GM19328 (cell line): ENCODE measurements around the gene CETP.
A peak's percentile ranks its signal among the peaks of the same experiment; 100 is the strongest.
"Not testable (repeated sequence)": the region's sequence is repeated elsewhere in the genome, so short reads cannot be mapped to it uniquely, and the experiment has no call there.

Experiments used
- ATAC-seq: cut with Tn5 transposase; IDR thresholded peaks from one replicate; pipeline ENCODE4 v1.9.1; 2021; ENCODE audit warnings: mild to moderate bottlenecking, moderate library complexity; ENCODE audit not compliant: unreplicated experiment

Gene CETP

GRCh38 chr16:56956756-56957155 lies 5.0 kb upstream of the CETP start:
- ATAC-seq: no peak

DNA sequence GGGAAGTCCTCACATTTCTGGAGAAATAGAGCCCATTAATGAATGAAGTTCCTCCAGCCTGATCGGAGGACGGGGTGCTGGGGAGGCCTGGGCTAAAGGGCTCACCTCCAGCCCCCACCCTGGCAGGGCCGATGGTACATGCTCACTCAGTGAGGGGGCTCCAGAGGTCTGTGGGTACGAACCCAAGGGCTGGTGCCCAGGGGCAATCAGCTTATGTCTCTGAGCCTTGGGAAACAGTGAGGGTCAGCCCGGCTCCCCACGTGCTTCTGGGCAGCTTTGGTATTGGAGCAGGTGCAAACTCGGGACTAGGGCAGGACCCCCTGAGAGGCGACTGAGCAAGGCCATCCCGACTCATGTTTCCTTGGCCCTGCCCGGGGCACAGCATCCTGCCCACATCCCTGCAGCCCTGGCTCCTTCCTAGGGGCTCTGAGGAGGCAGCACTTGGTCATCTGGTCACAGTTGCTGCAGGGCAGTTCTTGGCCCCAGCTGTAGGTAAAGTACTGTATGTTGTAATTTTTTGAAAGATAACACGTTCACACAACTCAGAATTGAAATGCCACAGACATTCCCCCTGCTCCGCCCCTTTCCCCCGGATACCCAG lies 969 bp upstream of the CETP start:
- no peak for ATAC-seq

DNA sequence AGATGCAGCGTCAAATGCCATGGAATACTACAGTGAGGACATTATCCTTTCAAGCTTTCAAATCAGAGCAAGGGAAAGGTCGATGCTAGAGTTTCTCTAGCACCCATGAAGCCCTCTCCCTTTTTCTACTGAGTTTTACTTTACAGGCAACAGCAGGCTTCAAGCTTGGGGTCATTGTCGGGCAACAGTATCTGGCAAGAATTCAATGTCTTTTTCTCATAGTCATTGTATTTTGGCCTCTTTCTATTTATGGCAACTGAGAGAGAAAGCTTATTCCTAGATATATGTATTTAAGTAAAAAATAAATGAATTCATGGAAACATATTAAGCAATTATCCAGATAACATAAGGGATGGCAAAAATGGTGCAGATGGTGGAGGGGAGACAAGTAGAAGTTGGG lies 364 bp upstream of the CETP start:
- no peak for ATAC-seq

DNA sequence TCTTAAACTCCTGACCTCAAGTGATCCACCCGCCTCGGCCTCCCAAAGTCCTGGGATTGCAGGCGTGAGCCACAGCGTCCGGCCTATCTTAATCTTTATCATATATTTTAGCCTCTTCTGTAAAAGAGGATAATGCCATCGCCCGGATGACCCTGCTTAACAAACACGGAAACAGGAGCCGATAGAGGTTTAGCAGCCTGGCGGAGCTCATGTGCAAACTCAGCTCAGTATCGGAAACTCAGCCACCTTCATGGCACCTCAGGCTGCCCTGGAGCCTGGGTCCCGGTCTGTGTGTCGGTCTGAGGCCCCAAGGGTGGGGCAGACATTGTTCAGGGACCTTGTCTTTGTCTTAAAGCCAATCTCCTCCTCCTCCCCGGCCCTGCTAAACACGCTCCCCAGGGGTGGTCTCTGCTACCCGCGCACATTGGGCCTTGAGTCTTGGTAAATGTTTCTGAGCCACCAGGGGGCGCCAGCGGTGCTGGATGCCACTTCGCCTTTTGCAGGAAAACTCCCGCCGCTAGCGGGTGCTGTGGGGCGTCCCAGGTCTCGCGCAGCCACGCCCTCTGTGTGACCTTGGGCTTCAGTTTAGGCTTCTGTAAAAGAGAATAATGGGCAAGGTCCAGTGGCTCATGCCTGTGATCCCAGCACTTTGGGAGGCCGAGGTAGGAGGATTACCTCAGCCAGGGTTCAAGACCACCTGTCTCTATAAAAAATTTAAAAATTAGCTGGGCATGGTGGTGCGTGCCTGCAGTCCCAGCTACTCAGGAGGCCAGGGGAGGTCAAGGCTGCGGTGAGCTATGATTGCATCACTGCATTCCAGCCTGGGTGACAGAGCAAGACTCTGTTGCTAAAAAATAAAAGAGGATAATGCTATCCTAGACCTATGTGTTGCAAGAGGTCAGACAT lies 2.7 kb downstream of the CETP start:
- no peak for ATAC-seq

DNA sequence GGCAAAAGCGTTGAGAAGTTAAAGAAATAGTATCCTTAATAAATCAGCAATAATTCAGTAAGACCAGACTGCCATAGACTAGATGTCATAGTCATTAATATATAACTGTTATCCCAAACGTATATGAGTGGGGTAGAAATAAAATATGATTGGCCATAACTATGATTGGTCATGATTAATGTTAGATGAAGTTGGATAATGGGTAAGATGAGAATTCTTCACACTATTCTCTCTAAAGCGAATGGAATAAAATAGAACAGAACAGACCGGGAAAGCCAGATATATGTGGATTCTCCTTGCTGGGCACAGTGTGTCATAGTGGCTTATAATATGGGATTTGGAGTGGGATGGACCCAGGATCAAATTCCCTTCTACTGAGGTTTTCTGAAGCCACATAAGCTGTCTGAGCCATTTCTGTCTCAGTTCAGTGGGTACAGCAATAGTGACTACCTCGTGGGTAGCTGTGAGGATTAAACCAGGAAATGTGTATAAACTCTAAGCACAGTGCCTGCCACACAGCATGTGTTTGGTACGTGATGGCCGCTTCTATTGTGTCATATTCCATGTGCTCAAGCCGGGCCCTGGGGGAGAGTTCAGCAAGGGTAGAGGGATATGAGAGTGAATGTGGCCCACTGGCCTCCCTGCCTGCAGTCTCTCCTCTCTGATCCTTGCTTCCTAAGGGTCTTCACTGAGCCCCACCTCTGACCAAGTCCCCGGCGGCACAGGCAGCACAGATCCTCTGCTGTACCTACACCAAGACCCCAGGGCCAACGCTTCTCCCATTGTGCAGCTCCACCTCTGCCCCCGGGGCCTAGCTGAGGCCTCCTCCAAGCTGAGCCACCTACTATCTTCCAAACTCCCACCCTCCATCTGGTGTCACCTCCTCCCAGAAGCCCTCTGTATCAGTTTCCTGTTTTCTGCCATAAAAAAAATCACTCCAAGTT lies 3.7 kb downstream of the CETP start:
- ATAC-seq: no peak

DNA sequence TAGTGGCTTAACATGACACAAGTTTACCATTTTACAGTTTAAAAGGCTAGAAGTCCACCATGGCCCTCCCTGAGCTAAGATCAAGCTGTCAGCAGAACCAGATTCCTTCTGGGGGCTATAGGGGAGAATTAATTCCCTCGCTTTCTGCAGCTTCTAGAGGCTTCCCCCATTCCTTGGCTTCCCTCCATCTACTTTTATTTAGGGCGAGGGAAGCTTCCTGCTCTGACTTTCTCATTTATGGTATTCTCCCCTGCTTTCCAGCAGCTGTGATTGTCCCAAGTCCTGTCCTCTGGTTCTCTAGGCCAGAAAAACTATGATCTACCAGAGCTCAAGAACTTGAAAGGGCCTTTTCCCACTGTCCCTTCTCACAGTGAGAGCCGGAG lies 4.3 kb downstream of the CETP start:
- no peak for ATAC-seq

DNA sequence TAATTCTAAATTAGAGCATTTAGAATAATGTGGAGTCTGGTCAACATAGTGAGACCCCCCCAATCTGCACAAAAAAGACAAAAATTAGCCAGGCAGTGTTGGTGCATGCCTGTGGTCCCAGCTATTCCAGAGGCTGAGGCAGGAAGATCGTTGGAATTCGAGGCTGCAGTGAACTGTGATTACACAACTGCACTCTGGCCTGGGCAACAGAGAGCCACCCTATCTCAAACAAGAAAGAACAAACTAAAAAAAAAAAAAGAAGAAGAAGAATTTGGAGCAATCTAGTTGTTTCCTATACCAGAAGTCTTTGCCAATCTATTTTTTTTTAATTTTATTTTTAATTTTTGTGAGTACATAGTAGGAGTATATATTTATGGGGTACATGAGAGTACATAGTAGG lies 6.0 kb downstream of the CETP start:
- no peak for ATAC-seq

DNA sequence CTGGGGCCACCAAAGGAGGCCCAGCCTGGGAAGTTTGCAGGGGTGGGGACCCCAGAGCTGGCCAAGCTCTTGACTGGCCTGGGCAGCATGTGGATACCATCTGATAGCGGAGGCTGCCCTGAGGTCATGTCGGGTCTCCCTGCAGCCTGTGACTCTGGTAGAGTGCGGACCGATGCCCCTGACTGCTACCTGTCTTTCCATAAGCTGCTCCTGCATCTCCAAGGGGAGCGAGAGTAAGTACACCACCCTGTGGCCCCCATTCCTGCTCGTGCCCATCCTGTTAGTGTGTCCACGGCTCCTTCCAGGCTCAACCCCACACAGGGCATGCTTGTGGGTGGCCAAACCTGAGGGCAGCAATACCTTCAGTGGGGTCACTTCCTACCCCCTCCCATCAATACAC lies 8.0 kb downstream of the CETP start:
- no peak for ATAC-seq

DNA sequence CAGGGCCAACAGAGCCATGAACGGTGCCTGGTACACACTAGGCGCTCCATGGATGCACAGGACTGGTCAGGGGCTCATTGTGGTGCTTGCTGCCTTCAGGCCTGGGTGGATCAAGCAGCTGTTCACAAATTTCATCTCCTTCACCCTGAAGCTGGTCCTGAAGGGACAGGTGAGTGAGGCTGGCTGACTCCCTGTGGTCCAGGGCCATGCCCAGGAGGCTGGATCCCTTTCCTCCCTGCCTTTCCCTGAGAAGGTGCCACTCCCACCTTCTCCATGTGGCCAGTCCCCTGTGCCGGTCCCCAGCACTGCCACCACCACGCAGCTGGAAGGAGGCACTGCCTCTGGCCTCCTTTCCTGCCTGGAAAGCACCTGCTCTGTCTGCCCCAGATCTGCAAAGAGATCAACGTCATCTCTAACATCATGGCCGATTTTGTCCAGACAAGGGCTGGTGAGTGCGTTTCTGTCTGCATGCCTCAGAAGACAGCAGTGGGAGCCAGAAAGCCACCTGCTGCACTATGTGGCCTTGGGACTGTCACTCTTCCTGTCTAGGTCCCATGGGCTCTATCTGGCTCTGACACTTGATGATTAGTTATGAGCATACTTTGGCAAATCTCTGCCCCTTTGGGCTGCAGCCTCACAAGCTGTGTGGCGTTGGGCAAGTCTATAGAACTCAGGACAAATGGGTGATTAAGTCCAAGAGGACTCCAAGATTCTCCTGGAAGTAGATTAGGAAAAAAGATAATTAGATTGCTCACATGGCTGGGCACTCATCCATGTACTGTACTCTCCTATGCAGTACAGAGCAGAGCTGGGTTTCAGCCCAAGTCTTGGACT lies 9.4 kb downstream of the CETP start:
- peak; percentile 60 for ATAC-seq

GRCh38 chr16:56971768-56972043 lies 10.0 kb downstream of the CETP start:
- ATAC-seq: no peak

GRCh38 chr16:56972403-56973293 lies 10.9 kb downstream of the CETP start:
- ATAC-seq: no peak

- no peak for ATAC-seq
Observed at GRCh38 chr16:56973294-56973689, 11.5 kb downstream of the CETP start.

GRCh38 chr16:56973899-56974298 lies 12.1 kb downstream of the CETP start:
- ATAC-seq: not testable (repeated sequence)

GRCh38 chr16:56974549-56975300 lies 13.0 kb downstream of the CETP start:
- ATAC-seq: no peak

- ATAC-seq: no peak
Observed at GRCh38 chr16:56975714-56976113, 14.0 kb downstream of the CETP start.

DNA sequence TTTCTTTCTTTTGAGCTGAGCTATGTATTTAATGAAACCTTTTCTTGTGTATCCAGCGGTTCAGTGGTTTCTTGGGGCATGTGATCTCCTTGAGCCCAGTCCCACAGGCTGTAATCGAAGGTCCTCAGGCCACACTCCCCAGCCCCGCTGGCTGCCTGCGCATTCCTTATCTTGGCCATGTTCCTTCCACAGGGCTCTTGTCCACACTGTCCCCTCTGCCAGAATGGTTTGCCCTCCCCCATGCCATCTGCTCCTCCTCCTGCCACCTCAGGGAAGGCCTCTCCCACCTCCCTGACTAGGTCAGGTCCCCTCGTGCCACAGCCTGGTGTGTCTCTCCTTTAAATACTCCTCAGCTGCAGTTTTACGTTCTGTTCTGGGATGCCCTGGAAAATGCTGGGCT lies 15.5 kb downstream of the CETP start:
- no peak for ATAC-seq

DNA sequence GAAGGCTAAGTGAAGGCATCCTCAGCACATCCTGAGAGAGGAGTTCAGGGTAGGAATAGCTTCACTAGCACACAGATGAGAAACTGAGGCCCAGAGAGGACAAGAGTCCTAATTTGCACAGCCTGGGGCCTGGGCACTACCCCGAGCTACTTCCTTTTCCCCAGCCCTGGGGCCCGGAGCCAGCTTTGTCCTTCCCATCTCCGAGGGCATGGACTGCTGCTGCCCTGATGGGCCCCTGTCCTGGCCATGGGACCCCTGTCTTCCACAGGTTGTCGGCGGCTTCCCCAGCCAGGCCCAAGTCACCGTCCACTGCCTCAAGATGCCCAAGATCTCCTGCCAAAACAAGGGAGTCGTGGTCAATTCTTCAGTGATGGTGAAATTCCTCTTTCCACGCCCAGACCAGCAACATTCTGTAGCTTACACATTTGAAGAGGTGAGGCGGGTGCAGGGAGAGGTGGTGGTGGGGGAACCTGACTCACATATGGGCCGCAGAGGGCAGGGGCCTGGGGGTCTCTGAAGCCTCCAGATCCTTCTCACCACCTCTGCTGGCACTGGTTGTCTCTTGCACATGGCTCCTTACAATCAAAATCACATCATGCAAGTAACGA lies 16.2 kb downstream of the CETP start:
- ATAC-seq: no peak

DNA sequence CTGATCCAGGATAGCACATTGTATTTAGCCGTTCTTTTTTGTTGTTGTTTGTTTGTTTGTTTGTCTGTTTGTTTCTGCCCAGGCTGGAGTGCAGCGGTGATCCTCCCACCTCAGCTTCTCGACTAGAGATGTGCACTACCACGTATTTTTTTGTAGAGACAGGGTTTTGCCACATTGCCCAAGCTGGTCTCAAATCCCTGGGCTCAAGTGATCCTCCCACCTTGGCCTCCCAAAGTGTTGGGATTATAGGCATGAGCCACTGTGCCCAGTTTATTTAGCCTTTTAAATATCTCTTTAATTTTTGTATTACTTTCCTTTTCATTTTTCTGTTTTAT lies 18.4 kb downstream of the CETP start:
- no peak for ATAC-seq
